ENCODE results near the gene CAMK2A.

The CAMK2A gene

GRCh38 chr5:150279330-150280020 lies 10.1 kb downstream of the CAMK2A start:
- DNase-seq: no peak
- Histone ChIP-seq H3K36me3 (no peaks in the 10 kb centered on the region), H3K4me3 (no peak overlapping the region), H3K9me3 (no peaks in the 10 kb centered on the region), H3K27ac (no peak overlapping the region), H3K27me3 (peaks cover 0 to 9% of the 10 kb centered on the region in 2 donors), H3K4me1 (no peaks in the 10 kb centered on the region)
- TF ChIP-seq, protein P1, sequence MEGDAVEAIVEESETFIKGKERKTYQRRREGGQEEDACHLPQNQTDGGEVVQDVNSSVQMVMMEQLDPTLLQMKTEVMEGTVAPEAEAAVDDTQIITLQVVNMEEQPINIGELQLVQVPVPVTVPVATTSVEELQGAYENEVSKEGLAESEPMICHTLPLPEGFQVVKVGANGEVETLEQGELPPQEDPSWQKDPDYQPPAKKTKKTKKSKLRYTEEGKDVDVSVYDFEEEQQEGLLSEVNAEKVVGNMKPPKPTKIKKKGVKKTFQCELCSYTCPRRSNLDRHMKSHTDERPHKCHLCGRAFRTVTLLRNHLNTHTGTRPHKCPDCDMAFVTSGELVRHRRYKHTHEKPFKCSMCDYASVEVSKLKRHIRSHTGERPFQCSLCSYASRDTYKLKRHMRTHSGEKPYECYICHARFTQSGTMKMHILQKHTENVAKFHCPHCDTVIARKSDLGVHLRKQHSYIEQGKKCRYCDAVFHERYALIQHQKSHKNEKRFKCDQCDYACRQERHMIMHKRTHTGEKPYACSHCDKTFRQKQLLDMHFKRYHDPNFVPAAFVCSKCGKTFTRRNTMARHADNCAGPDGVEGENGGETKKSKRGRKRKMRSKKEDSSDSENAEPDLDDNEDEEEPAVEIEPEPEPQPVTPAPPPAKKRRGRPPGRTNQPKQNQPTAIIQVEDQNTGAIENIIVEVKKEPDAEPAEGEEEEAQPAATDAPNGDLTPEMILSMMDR (IDR thresholded peaks at IDR 0.05): no peak
- intact Hi-C loops (cut with DNase I; ENCODE audit: low total_unique reads): no loop called here

DNA sequence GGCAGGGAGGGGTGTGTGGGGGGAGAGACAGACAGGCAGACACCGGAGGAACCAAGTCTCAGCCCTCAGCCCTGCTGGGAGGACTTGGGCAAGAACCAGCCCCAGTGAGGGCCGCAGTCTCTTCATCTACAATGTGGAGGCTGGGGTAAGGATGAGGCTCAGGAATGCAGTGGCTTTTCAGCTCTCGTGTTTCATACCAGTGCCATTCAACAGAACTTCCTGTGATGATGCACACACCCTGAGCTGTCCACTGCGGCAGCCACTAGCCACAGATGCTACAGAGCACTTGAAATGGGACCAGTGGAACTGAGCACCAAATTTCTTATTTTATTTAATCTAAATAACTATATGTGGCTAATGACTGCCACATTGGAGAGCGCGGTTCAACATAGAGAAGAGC lies 10.7 kb downstream of the CAMK2A start:
- intact Hi-C loops (cut with DNase I; ENCODE audit: low total_unique reads): no loop called here
- DNase-seq: no peak

DNA sequence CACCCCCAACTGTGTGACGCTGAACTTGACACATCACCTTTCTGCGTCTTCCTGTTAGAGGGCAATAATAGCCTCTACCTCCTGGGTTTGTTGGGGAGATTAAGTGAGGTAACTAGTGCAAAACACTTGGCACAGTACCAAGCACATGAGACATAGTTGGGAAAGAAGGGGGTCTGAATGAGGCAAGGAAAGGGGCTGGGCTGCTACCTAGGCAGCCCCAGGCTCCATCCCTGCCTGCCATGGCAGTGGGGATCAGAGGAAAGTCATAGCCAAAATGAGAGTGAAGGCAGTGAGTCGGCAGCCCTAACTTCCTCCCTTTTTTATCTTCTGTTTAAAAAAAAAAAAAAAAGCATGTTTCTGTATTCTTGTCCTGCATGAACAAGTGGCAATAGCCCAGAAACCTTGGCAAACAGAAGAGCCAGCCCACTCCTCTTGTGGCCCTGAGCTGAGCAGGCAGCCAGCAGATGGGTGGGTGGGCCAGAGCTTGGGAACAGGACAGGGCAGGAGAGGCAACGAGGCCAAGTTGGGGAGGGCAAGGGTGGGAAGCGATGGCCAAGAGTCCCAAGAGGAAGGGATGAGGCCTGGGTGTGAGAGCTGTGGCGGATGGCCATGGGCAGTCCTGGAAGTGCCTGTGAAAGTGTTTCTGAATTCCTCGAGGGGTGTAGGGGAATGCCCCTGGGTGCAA lies 11.4 kb downstream of the CAMK2A start:
- Histone ChIP-seq H3K4me1 (no peaks in the 10 kb centered on the region), H3K36me3 (no peaks in the 10 kb centered on the region), H3K27ac (no peak overlapping the region), H3K27me3 (peaks cover 0 to 9% of the 10 kb centered on the region in 2 donors), H3K9me3 (no peaks in the 10 kb centered on the region), H3K4me3 (no peak overlapping the region)
- no peak for DNase-seq
- intact Hi-C loops (cut with DNase I; ENCODE audit: low total_unique reads): no loop called here
- TF ChIP-seq, protein P1 (IDR thresholded peaks at IDR 0.05): no peak

More for the DNA sequence above, 10.7 kb downstream of the CAMK2A start:
- Histone ChIP-seq H3K27me3 (peaks cover 0 to 9% of the 10 kb centered on the region in 2 donors), H3K4me1 (no peaks in the 10 kb centered on the region), H3K4me3 (no peak overlapping the region), H3K27ac (no peak overlapping the region), H3K36me3 (no peaks in the 10 kb centered on the region), H3K9me3 (no peaks in the 10 kb centered on the region)
- TF ChIP-seq, protein P1 (IDR thresholded peaks at IDR 0.05): no peak

DNA sequence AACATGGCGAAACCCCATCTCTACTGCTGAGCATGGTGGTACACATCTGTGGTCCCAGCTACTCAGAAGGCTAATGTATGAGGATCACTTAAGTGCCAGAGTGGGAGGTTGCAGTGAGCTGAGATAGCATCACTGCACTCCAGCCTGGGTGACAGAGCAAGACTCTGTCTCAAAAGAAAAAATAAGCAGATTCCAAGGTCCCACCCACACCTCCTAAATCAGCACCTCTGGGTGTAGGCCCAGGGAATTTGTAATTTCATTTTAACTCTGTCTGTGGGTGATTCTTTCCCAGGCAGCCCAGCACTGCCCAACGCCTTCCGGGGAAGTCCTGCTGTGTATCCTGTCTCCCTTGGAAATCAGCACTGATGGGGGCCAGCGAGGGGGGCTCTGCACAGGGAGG lies 12.5 kb downstream of the CAMK2A start:
- no peak overlapping the region for H3K4me3 ChIP-seq
- H3K9me3 ChIP-seq: no peaks in the 10 kb centered on the region
- intact Hi-C loops (cut with DNase I; ENCODE audit: low total_unique reads): no loop called here
- TF ChIP-seq, protein P1 (IDR thresholded peaks at IDR 0.05): no peak
- no peak overlapping the region for H3K27ac ChIP-seq
- no peak for DNase-seq
- no peaks in the 10 kb centered on the region for H3K4me1 ChIP-seq
- peaks cover 0 to 12% of the 10 kb centered on the region in 2 donors for H3K27me3 ChIP-seq
- H3K36me3 ChIP-seq: no peaks in the 10 kb centered on the region

GRCh38 chr5:150274811-150275210 lies 14.8 kb downstream of the CAMK2A start:
- H3K4me3 ChIP-seq: no peak overlapping the region
- no peak for DNase-seq
- TF ChIP-seq, protein P1 (IDR thresholded peaks at IDR 0.05): no peak
- no peaks in the 10 kb centered on the region for H3K4me1 ChIP-seq
- intact Hi-C loops (cut with DNase I; ENCODE audit: low total_unique reads): no loop called here
- peaks cover 0 to 17% of the 10 kb centered on the region in 2 donors for H3K27me3 ChIP-seq
- no peak overlapping the region for H3K27ac ChIP-seq
- no peaks in the 10 kb centered on the region for H3K36me3 ChIP-seq
- no peaks in the 10 kb centered on the region for H3K9me3 ChIP-seq
